Epithelial cell of esophagus (primary cell): ENCODE data around the gene SLC22A1.

Experiments used
- DNase-seq: peaks from one replicate; pipeline ENCODE4 v3.0.0; 2010; ENCODE audit warnings: low read depth
- H3K4me3 ChIP-seq: 2 replicates; pipeline ENCODE4 v1.5.1; 2011; ENCODE audit warnings: mild to moderate bottlenecking, low read length, control low read depth
- CTCF ChIP-seq: IDR thresholded peaks from 2 replicates; pipeline ENCODE4 v1.5.1; 2011; ENCODE audit warnings: low read depth, mild to moderate bottlenecking, low read length, control low read depth, inconsistent platforms; ENCODE audit not compliant: insufficient read depth; ENCODE audit errors: missing control alignments

Gene SLC22A1

DNA sequence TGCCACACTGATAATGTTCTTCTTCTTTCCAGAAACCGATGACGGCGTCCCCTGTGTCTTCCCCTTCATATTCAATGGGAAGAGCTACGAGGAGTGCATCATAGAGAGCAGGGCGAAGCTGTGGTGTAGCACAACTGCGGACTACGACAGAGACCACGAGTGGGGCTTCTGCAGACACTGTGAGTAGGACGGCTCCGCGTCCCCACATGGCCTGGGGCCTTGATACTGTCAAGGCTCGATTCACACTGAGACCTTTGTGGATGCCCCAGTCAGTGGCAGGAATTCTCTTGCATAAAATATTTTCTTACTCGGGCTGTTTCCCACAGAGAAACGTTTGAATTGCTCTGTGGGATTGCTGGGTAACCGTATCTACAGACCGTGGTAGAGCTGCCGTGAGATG lies 41.5 kb upstream of the SLC22A1 start:
- DNase-seq: no peak

GRCh38 chr6:160081398-160081797 lies 40.2 kb upstream of the SLC22A1 start:
- no peak for DNase-seq
- TF ChIP-seq CTCF: no peak

More for the DNA sequence above, 41.5 kb upstream of the SLC22A1 start:
- no peak overlapping the region for H3K4me3 ChIP-seq
- TF ChIP-seq CTCF: no peak

DNA sequence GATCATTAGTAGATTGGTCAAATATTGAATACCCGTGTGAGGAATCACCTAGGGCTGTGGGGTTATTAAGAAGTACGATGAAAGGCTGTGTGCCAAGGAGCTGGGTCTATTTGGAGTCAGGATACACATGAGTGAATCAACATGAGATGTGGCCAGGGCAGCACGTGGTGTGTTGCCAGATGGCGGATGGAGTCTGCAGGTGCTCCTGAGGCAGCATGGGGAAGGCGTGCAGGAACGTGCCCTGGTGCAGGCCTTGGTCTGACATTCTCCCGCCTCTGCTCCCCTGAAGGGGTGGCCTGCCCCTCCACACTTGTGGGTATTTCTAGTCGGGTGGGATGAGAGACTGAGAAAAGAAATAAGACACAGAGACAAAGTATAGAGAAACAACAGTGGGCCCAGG lies 39.0 kb upstream of the SLC22A1 start:
- no peak overlapping the region for H3K4me3 ChIP-seq
- no peak for TF ChIP-seq CTCF
- DNase-seq: peak; percentile 53

More at GRCh38 chr6:160081398-160081797, 40.2 kb upstream of the SLC22A1 start:
- H3K4me3 ChIP-seq: no peak overlapping the region

DNA sequence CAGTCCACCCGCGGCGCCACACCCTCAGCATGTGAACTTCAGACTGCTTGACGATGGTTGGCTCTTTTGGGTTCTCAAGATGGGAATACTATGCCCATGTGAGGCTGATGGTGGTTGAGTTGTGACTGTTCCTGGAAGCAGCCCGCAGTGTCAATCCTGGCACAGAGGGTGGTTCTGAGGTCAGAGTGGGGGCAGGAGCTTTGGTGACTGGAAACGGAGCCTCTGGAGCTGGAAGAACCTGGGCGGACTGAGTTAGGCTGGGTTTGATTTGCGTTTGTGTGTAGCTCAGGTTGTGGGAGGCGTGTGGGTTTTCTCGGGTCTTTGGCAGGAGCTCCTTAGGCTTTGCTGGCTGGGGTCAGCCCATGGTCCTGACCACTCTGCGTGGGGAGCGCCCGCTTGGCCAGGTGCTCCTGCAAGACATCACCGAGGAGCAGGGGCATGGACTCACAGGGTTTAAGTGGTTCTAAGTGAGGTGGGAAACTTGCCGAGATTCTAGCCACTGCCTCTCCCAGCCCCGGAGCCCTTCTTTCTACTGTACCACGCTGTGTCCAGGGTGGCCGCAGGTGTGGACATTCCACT lies 37.3 kb upstream of the SLC22A1 start:
- DNase-seq: no peak
- no peak overlapping the region for H3K4me3 ChIP-seq
- TF ChIP-seq CTCF: no peak

DNA sequence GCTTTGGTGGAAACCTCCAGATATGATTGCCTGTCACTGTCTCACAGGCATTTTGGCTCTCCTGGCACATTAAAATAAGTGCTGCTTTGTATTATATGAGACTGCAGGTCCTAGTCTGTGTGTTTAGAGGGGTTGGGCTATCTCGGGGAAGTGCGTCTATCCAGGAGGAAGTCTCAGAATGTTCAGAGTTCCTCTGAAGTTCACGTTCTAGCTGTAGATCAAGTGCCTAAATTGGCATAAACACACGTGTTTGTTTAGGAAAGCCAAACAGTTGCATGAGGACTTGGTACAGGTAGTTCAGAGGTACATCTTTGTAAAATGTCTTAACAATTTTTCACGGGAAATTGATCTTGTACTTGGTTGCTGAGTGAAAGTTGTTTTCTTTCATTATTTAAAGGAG lies 36.4 kb upstream of the SLC22A1 start:
- DNase-seq: no peak
- TF ChIP-seq CTCF: no peak
- H3K4me3 ChIP-seq: no peak overlapping the region

DNA sequence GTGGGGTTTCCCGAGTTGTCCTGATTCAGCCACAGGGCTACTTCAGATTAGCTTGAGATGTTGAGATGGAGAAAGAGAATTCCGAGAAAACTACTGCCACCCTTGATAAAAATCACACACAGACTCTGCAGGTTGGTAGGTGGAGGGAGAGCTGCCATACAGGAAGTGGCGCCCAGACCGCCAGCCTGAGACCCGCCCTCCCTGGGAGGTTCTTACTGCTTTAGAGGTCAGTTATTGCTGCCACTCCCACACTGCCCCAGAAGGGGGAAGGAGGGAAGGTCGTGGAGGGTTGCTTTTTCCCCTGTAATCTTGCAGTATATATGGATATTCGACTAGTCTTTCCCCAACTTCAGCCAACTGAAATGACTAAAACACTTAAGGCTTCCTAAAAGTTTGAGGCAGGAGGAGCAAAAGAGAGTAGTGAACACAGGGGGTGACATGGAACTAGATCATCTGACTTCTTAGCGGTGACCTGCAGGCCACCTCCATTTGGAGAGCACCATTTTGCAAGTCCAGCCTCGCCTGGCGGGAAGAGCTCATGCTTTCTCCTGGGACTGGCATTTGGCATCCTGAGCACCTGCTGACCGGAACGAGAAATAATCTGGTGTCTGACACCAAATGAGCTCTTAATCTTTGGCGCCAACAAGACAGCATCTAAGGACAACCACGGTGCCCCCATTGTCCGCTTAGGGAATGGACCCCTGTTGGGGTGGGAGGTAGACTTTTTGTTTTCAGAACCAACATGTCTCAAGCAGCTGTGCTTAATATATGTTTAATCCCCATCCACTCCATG lies 35.7 kb upstream of the SLC22A1 start:
- TF ChIP-seq CTCF: no peak

More for the DNA sequence above, 35.7 kb upstream of the SLC22A1 start:
- no peak for DNase-seq
- H3K4me3 ChIP-seq: no peak overlapping the region
